ENCODE data around the gene SLC13A5.
"Not testable (repeated sequence)": the region's sequence is repeated elsewhere in the genome, so short reads cannot be mapped to it uniquely, and the experiment has no call there.

The SLC13A5 gene

GRCh38 chr17:6713130-6713917 is at the start of gene SLC13A5:
TSS of gene SLC13A5 (minus strand) at chr17:6713369. CDS start at chr17:6713333, 36 bp downstream.
- DNase-seq (ENCODE audit: low read depth in 2 of 2): no peak

- no peak for DNase-seq (ENCODE audit: low read depth in 2 of 2)
Measured at GRCh38 chr17:6761779-6762178, 48.6 kb upstream of the SLC13A5 start.

DNA sequence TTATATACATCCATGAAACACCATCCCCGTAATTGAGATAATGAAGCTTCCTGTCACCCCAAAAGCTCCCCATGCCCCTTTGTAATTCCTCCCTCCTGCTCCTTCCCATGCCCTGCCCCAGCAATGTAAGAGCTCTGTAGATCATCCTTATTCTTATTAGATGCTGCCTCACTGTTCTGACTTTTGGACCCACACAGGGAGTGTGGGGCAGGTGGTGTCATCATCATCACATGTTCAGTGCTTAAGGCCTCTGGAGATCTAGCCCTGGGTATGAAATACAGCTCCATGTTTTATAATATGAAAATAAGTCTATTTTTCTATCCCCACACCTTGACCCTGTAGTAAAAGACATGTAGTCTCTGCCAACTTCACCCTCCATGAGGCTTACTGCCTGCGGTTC is 44.6 kb upstream of the SLC13A5 start:
- DNase-seq (ENCODE audit: low read depth in 2 of 2): no peak

DNA sequence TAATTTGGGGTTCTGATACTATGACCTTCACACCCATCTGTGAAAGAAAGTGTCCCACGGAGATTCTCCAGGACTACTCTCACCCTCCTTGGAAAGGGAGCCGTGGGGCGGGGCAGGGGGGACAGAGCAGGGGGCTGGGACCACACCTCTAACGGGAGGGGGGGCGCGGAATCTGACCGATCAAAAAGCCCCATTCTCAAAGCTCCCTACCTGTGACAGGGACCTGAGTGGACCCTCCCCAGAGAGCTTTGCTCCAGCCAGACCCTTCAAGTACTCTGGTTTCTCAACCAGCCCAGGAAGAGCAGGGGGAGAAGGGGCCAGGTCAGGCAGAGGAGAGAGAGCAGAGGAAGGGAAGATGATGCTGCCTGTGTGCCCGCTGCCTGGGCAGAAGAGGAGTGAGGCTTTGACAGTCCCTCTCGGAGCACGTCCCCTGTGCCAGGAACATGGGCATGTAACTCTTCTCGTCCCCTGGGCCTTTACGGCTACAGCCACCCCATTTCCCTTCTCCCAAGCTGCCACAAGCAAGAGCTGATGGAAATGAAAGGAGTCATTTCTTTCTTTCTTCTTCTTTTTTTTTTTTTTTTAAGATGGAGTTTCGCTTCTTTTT is 43.4 kb upstream of the SLC13A5 start:
- DNase-seq (ENCODE audit: low read depth in 2 of 2): no peak

- DNase-seq (ENCODE audit: low read depth in 2 of 2): no peak
Measured at GRCh38 chr17:6755731-6756184, 42.6 kb upstream of the SLC13A5 start, which contains the start of gene XAF1. TSS of gene XAF1 (plus strand) at chr17:6756046. CDS start at chr17:6756079, 33 bp downstream.

DNA sequence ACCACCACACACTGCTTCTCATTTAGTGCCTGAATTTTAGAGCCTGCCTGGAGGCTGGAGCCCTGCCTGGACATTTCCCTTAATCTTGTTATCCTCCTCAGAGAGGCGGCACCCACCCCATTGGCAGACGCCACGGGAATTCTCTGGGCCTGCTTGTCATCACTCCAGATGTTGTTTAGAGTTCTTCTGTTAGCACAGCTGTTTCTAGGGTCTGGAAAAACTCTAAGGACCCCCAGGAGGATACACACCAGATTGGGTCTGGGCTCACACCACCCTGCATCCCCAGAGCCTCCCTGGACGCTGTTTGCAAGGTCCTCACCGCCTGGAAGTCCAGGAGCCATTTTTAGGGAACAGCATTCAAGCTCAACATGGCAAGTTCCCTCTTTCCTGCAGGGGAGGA is 42.1 kb upstream of the SLC13A5 start:
- peak; percentile 15 to 17 for DNase-seq (ENCODE audit: low read depth in 2 of 2)

DNA sequence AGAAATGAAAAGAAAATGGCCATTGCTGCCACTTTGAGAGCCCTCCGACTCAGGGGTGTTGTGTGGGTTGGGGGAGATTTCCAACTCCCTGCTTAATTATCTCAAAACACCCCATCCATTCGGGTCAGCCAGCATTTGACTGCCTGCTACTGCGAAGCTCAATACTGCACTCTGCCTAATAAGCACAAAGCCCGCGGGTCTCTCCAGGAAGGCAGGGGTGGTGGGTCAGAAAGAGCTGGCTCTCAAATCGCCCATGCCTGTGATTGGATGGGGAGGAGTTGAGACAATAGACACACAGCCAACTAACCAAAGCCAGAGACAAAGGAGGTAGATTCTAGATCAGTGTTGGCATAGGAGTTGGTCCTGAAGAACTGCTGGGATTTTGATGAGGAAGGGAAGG is 40.4 kb upstream of the SLC13A5 start:
- DNase-seq (ENCODE audit: low read depth in 2 of 2): no peak

DNA sequence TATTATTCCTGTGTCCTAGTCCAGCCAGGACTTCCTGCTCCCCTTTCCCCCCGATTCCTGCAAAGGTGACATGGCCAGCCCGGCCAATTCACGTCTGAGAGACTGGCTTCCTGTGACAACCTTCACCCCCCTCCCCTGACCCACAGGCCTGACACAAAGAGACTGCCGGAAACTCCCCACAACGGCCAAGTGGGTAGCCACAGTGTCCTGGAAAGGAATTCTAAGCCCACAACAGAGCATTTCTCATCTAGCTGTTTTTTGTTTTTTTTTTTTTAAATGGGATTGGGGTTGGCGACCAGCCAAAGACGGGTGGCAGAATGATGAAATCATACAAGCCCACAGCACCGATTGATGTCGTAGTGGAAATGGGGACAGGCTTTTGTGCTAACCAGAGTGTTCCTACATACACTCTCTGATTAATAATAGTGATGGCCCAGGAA is 39.9 kb upstream of the SLC13A5 start:
- peak; percentile 79 to 80 for DNase-seq (ENCODE audit: low read depth in 2 of 2)

GRCh38 chr17:6752068-6752909 is 39.1 kb upstream of the SLC13A5 start:
- DNase-seq (ENCODE audit: low read depth in 2 of 2): peak; percentile 99

DNA sequence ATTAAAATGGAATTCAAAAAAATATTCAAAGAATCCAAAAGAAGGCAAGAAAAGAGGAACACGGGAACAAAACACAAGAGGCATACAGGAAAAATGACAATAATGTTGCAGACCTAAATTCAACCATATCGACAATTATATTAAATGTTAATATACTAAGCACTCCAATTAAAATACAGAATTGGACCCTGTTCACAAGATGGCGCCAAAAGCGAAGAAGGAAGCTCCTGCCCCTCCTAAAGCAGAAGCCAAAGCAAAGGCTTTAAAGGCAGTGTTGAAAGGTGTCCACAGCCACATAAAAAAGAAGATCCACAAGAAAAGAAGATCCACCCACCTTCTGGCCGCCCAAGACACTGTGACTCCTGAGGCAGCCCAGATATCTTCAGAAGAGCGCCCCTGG is 36.4 kb upstream of the SLC13A5 start:
- peak in 1 of 2 experiments; percentile 10 for DNase-seq (ENCODE audit: low read depth in 2 of 2)

DNA sequence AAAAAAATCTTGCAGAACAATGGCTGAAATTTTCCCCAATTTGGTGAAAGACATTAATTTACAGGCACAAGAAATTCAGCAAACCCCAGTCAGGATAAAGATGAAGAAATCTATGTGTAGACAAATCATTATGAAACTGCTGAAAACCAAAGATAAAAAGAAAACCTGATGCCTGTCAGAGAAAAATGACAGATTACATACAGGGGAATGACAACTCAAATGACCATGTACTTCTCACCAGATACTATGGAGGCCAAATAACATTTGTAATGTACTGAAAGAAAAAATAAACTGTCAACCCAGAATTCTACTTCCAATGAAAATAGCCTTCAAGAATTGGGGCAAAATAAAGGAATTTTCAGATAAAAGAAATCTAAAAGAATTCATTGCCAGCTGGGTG is 35.4 kb upstream of the SLC13A5 start:
- DNase-seq (ENCODE audit: low read depth in 2 of 2): no peak

DNA sequence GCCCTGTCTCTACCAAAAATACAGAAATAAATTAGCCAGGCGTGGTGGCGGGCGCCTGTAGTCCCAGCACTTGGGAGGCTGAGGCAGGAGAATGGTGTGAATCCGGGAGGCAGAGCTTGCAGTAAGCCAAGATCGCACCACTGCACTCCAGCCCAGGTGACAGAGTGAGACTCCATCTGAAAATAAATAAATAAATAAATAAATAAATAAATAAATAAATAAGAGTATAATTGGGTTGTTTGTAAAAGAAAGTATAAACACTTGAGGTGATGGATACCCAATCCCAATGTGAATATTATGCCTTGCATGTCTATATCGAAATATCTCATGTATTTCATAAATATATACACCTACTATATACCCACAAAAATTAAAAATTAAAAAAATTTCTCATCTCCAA is 33.5 kb upstream of the SLC13A5 start:
- not testable (repeated sequence) for DNase-seq (ENCODE audit: low read depth in 2 of 2)

- DNase-seq (ENCODE audit: low read depth in 2 of 2): no peak
Measured at GRCh38 chr17:6729531-6729930, 16.4 kb upstream of the SLC13A5 start.

- DNase-seq (ENCODE audit: low read depth in 2 of 2): no peak
Measured at GRCh38 chr17:6724009-6724408, 10.8 kb upstream of the SLC13A5 start.

GRCh38 chr17:6721744-6722143 is 8.6 kb upstream of the SLC13A5 start:
- no peak for DNase-seq (ENCODE audit: low read depth in 2 of 2)

- DNase-seq (ENCODE audit: low read depth in 2 of 2): no peak
Measured at GRCh38 chr17:6716736-6717135, 3.6 kb upstream of the SLC13A5 start.

DNA sequence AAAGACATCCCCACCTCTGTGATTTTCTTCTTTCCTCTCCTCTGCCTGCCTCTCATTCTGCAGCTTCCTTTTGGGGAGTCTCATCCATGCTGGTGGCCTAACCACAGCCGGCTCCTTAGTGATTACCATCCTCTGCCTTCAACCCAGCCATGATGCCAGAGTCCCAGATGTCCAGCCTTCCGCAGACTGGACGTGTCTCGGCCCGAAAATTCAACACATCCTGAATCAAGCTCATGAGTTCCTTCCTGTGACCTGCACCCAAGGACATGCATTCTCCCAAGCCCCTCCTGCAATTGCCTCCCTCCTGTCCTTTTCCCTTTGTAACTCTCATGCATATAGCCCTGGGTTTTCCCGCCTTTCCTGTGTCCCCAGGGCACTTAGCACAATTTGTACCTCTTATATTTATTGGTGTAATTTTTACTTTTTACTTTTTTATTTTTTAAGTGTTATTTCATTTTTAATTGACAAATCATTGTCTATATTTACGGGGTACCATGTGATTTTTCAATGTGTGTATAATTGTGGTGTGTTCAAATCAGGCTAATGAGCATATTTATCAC is 1.2 kb upstream of the SLC13A5 start:
- no peak for DNase-seq (ENCODE audit: low read depth in 2 of 2)

GRCh38 chr17:6713918-6714271 is 726 bp upstream of the SLC13A5 start:
- DNase-seq (ENCODE audit: low read depth in 2 of 2): no peak

GRCh38 chr17:6712854-6713129 is 377 bp downstream of the SLC13A5 start:
- DNase-seq (ENCODE audit: low read depth in 2 of 2): no peak

DNA sequence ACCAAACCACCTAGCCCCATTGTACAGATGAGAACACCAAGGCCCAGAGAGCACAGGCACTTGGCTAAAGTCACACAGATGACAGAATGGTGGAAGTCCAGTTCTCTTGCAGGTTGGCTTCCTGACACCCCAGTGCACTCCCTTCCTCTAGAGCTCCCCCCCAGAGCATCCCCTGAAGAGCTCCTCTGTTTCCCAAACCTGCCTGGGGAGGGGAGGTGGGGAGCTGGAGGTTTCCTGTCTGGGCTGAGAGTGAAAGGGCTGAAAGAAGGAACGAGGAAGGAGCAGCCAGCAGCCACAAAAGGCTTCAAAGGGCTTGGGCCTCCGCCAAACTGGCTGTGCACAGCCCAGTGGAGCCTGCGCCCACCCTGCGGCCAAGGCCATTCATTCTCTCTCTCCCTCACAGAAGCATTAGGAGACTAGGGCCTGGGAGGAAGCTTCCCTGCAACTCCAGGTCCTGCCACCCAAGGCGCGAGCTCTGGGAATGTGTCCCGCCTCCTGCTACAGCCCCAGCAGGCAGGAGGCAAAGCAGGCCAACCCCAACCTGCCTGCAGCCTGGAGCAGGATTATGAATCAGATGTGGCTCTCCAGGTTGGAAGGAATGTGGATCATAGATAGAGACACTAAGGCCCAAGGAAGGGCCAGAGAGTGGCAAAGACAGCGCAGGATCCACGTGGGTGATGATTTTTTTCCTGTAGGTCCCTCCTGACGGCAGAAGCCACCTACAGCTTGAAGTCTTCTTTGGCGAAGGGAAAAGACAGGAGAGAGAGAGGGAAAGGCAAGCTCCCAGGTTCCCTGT is 913 bp downstream of the SLC13A5 start:
- DNase-seq (ENCODE audit: low read depth in 2 of 2): peak in 1 of 2 experiments; percentile 4

GRCh38 chr17:6711681-6712057 is 1.5 kb downstream of the SLC13A5 start:
- DNase-seq (ENCODE audit: low read depth in 2 of 2): no peak

Data from fibroblast of skin of left quadriceps (primary cell).